HL-60 (cell line): ENCODE data around the gene LYRM1.

ENCODE experiments used
- CTCF ChIP-seq: IDR thresholded peaks from one replicate; pipeline ENCODE4 v1.5.1; 2011; ENCODE audit warnings: low read length, control low read depth, inconsistent platforms; ENCODE audit not compliant: insufficient read depth
- POLR2AphosphoS5 ChIP-seq: IDR thresholded peaks from 2 replicates; pipeline ENCODE4 v1.6.1; 2012; ENCODE audit warnings: low read depth

DNA sequence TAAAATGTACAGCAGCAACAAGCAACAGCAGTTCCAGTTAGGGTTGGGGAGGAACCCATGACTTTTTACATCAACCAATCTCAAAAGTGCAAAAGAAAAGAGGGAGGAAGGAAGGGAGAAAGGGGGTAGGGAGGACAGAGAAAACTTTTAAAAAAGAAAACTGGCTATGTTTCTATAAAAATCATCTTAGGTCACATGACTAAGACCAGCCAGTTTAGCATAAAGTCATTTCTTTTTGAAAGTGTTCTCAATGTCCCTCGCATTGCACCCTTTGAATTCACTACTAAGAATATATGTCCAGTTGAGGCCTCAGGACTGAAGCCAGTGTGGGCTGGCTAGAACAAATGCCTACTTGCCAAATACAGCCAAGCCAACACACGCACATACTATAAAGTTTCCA lies 29.3 kb upstream of the LYRM1 start:
- TF ChIP-seq POLR2AphosphoS5 (no peak), CTCF (no peak)
